ENCODE data around the gene GFER. TPM values are rescaled to one million over a fixed set of nuclear protein-coding genes. Genes with fewer than 3 reads are reported as not detected.

Gene GFER
- total RNA-seq, 1 experiment from 2014 or later = 33.9 TPM

Small RNA genes within 50 kb of the gene (small RNA-seq; reads per million reads assigned to genes)
- gene AC005363.2 (0 reads per million in 2 experiments), gene RN7SL219P (0 reads per million in 2 experiments), gene SNORA10 (0 reads per million in 2 experiments), gene SNORA64 (0 reads per million in 2 experiments)

Other genes starting within 250 kb of the GFER start
- 12.2 and 12.9 TPM in 2 replicates for gene NME3, start 212.7 kb upstream of the GFER start, total RNA-seq (2014; rRNA removed; shearing (Covaris generic))
- 4.3 and 8.6 TPM in 2 replicates for gene EME2, start 211.4 kb upstream of the GFER start, total RNA-seq (2014; rRNA removed; shearing (Covaris generic))
- 102 TPM in 2 replicates for gene MRPS34, start 211.1 kb upstream of the GFER start, total RNA-seq (2014; rRNA removed; shearing (Covaris generic))
- gene SPSB3, start 201.6 kb upstream of the GFER start, total RNA-seq (2014; rRNA removed; shearing (Covaris generic)) = 12.8 and 13.1 TPM in 2 replicates
- gene NUBP2, start 201.2 kb upstream of the GFER start, total RNA-seq (2014; rRNA removed; shearing (Covaris generic)) = 57.9 and 58.1 TPM in 2 replicates
- gene IGFALS, start 190.5 kb upstream of the GFER start, total RNA-seq (2014; rRNA removed; shearing (Covaris generic)) = not detected in 2 replicates
- gene HAGH, start 157.4 kb upstream of the GFER start, total RNA-seq (2014; rRNA removed; shearing (Covaris generic)) = 41.3 and 50.9 TPM in 2 replicates
- 75.3 and 96.5 TPM in 2 replicates for gene FAHD1, start 157.0 kb upstream of the GFER start, total RNA-seq (2014; rRNA removed; shearing (Covaris generic))
- 0.48 TPM in 1 of 2 replicates, not detected in the other for gene MEIOB, start 112.0 kb upstream of the GFER start, total RNA-seq (2014; rRNA removed; shearing (Covaris generic))
- gene HS3ST6, start 65.8 kb upstream of the GFER start, total RNA-seq (2014; rRNA removed; shearing (Covaris generic)) = not detected in 2 replicates
- 17.2 and 23.6 TPM in 2 replicates for gene MSRB1, start 41.0 kb upstream of the GFER start, total RNA-seq (2014; rRNA removed; shearing (Covaris generic))
- not detected in 2 replicates for gene RPL3L, start 29.5 kb upstream of the GFER start, total RNA-seq (2014; rRNA removed; shearing (Covaris generic))
- 234 and 241 TPM in 2 replicates for gene NDUFB10, start 24.7 kb upstream of the GFER start, total RNA-seq (2014; rRNA removed; shearing (Covaris generic))
- 2,672 and 2,687 TPM in 2 replicates for gene RPS2, start 19.4 kb upstream of the GFER start, total RNA-seq (2014; rRNA removed; shearing (Covaris generic))
- gene RNF151, start 17.3 kb upstream of the GFER start, total RNA-seq (2014; rRNA removed; shearing (Covaris generic)) = not detected in 2 replicates
- gene TBL3, start 12.1 kb upstream of the GFER start, total RNA-seq (2014; rRNA removed; shearing (Covaris generic)) = 26.5 and 27.9 TPM in 2 replicates
- gene NOXO1, start 2.7 kb upstream of the GFER start, total RNA-seq (2014; rRNA removed; shearing (Covaris generic)) = not detected in 2 replicates
- 0.37 and 1.5 TPM in 2 replicates for gene SYNGR3, start 5.8 kb downstream of the GFER start, total RNA-seq (2014; rRNA removed; shearing (Covaris generic))
- gene ZNF598, start 25.6 kb downstream of the GFER start, total RNA-seq (2014; rRNA removed; shearing (Covaris generic)) = 10.4 and 10.7 TPM in 2 replicates
- gene NPW, start 35.6 kb downstream of the GFER start, total RNA-seq (2014; rRNA removed; shearing (Covaris generic)) = 0.55 TPM in 1 of 2 replicates, not detected in the other
- gene NHERF2, start 42.7 kb downstream of the GFER start, total RNA-seq (2014; rRNA removed; shearing (Covaris generic)) = 7.0 and 9.3 TPM in 2 replicates
- 27.0 and 31.2 TPM in 2 replicates for gene NTHL1, start 63.6 kb downstream of the GFER start, total RNA-seq (2014; rRNA removed; shearing (Covaris generic))
- gene TSC2, start 63.8 kb downstream of the GFER start, total RNA-seq (2014; rRNA removed; shearing (Covaris generic)) = 11.6 and 20.2 TPM in 2 replicates
- 18.7 and 18.8 TPM in 2 replicates for gene PKD1, start 151.7 kb downstream of the GFER start, total RNA-seq (2014; rRNA removed; shearing (Covaris generic))
- gene RAB26, start 164.4 kb downstream of the GFER start, total RNA-seq (2014; rRNA removed; shearing (Covaris generic)) = 0.27 and 0.40 TPM in 2 replicates
- gene TRAF7, start 171.6 kb downstream of the GFER start, total RNA-seq (2014; rRNA removed; shearing (Covaris generic)) = 59.3 and 62.4 TPM in 2 replicates
- 0.67 and 0.95 TPM in 2 replicates for gene CASKIN1, start 212.4 kb downstream of the GFER start, total RNA-seq (2014; rRNA removed; shearing (Covaris generic))
- 29.9 and 33.4 TPM in 2 replicates for gene MLST8, start 221.3 kb downstream of the GFER start, total RNA-seq (2014; rRNA removed; shearing (Covaris generic))
- 0.96 and 1.6 TPM in 2 replicates for gene BRICD5, start 226.7 kb downstream of the GFER start, total RNA-seq (2014; rRNA removed; shearing (Covaris generic))
- 13.6 and 15.1 TPM in 2 replicates for gene PGP, start 230.6 kb downstream of the GFER start, total RNA-seq (2014; rRNA removed; shearing (Covaris generic))
- 17.5 and 19.0 TPM in 2 replicates for gene E4F1, start 239.4 kb downstream of the GFER start, total RNA-seq (2014; rRNA removed; shearing (Covaris generic))